GM19043 (cell line): ENCODE measurements around the gene PPP1R27.

Experiments
- ATAC-seq: cut with Tn5 transposase; IDR thresholded peaks from one replicate; pipeline ENCODE4 v1.9.1; 2021; ENCODE audit warnings: low read depth; ENCODE audit not compliant: unreplicated experiment

PPP1R27 gene

GRCh38 chr17:81807210-81807719 is 27.6 kb downstream of the PPP1R27 start:
- no peak for ATAC-seq

- ATAC-seq: no peak
Observed at GRCh38 chr17:81806461-81807209, 28.2 kb downstream of the PPP1R27 start.

DNA sequence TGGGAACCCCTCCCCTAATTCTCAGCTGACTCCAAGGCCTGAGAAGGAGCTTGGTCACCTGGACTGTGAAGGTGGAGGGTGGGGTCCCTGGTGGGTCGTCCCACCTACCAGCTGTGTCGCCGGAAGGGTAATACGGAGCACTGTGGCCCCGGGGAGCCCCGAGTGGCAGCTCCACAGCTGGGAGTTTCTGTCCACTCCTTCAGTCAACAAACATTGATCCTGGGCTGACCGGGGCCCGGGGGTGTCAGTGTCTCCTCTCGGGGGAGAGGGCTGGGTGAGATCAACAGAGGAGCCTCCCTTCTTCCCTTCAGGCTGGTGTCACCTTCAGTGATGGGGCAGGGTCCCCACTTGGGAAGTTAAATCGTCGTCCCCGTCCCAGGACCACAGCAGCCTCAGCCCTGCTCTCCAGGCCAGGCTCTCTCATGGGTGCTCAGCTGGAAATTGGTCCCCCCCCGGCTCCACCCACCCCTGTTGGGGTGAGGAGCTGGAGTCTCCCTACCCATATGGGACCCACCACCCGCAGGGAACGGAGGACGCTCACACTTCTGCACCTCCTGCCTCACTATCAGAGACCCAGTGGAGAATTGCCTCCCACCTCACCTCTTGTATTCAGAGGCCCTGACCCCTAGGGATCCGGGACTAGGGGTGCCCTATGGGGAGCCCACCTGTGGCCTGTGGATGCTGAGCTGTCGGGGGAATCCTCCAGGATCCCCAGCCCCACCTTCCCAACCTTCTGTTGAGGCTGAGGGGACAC is 29.0 kb downstream of the PPP1R27 start:
- no peak for ATAC-seq

DNA sequence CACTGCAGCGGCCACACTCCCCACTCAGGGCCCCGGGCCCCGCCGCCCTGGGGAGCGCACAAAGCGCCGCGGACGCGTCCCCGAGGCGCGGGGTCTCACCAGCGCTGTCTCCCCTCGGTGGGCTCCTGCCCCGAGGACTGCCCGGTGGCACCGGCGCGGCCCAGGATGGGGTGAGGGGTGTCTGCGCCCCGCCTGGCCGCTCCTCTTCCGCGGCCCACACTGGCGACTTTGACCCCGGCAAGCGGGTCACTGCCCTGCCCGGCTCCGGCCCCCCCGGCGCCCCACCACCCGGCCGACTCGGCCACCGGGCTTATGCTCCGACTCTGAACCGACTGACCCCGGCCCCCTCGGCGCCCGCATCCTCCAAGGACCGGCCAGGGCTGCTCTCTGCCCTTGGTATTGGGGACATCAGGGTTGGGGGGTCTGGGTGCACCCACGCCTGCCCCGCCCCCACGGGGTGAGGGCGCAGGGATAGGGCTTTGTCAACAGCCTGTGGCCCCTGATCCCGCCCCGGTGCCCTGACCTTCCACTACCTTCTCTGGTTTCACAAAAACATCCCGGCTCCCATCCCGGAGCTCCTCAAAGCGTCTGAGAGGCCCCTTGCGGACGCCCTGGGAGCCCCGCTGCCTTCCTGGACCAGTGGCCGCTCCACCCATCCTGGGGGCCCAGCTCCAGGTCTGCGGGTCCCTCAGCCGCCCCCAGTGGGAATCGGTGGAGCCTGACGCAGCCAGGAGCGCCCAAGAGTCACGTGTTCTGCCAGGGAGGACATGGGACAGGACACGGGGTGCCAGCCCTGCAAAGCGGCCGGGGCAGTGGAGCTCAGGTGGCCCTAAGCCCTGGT is 30.1 kb downstream of the PPP1R27 start:
- ATAC-seq: no peak

DNA sequence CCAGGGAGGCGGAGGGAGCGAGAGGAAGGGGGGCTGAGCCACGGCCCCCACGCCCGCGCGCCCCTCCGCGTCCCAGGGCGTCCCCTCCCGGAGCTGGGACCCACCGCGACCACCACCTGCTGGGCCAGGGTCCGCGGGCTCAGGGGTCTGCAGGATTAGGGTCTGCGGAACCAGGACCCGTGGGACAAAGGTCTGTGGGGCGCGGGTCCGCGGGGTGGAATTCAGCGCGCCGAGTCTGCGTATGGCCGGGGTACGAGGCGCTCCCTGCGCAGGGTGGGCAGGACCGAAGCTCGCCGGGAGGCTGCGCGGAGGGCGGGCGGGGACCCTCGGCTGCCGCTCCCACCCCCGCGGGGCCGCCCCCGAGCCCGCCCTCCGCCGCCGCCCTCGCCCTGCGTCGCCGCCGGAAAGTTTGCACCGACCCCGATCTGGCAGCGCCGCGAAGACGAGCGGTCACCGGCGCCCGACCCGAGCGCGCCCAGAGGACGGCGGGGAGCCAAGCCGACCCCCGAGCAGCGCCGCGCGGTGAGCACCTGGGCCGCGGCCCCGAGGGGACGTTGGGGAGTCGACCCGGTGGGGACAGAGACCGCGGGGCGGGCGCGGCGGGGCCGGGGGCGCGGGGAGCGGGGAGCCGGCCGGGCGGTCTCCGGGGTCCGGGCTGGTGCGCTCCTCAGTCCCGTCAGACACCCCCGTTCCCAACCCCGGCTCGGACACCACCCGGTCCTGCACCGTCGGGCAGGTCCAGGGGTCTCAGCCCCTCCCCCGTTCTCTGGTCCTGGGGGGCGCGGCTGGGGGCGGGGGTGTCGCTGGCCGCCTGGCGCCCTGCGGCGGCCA is 30.9 kb downstream of the PPP1R27 start, which contains the start of gene GCGR:
GCGR (plus strand) TSS at position 423 of the 831 bp plus-strand sequence. CDS start 4,869 bp downstream, outside the sequence.
- no peak for ATAC-seq

- no peak for ATAC-seq
Observed at GRCh38 chr17:81802856-81803643, 31.8 kb downstream of the PPP1R27 start.

DNA sequence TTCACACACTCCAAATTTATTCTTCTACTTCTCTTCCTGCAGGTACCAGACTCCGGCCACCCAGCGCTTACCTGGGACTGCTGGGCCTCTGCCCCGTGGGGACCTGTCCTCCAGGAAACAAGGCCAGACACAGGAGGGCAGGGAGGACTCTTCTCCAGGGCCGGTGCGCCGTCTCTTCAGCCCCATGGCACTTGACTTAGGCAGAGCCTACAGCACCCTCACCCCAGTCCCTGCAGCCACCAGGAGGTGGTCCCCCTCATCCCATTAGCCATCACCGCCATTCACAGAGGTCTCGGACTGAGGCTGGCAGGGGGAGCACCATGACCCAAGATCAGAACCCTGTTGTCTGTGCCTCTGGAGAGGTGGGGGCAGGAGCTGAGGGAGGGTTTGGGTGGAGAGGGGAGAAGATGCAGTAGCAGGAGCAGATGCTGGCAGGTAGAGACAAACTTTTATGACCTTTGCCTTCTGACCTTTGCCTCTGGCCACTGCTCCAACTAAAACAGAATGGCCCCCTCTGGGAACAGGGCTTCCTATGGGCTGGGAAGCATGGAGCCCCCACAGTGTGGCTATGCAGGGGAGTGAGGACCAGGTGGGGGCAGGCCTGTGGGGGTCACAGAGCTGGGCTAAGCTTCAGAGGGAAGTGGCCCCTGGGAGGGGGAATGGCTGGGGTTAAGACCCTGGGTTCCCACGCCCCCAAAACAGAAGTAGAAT is 32.6 kb downstream of the PPP1R27 start:
- no peak for ATAC-seq

GRCh38 chr17:81801327-81801726 is 33.5 kb downstream of the PPP1R27 start:
- ATAC-seq: no peak

DNA sequence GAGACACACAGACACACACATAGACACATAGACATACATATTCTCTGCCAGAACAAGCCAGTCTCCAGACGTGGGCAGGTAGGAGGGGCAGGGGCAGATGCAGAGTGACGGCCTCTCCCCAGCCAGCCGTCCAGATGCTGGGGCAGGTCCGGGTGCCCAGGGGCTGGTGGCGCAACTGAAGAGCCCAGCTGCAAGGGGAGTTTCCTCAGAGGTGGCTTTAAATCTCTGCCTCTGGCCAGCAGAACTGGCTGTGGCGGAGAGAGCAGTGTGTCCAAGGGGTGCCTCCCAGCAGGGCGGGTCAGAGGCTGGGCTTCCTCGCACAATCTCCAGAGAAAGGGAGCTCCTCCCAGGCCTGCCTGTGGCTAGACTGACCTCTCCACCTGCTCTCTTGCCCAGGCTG is 40.3 kb downstream of the PPP1R27 start:
- ATAC-seq: no peak

- no peak for ATAC-seq
Observed at GRCh38 chr17:81794074-81794476, 40.8 kb downstream of the PPP1R27 start.

DNA sequence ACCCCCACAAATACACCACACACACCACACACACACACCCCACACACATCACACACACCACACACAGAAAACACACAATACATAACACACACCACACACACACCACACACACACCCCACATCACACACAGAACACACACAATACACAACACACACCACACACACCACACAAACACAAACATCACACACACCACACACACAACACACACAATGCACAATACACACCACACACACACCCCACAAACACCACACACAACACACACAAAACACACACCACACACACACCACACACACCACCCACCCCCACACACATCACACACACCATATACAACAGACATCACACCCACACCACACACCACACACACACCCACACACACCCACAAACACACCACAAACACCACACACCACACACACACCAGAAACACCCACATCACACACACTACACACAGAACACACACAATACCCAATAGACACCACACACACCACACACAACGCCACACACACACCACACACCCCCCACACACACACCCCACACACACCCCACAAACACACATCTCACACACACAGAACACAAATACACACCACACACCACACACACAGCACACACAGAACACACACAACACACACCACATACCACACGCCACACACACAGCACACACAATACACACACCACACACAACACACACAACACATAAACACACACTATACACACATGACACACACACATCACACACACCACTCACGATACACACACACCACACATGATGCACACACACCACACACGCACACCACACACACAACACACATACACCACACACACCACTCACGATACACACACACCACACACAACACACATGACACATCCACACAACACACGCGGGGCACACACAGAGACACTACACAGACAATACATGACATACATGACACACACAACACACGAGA is 41.9 kb downstream of the PPP1R27 start:
- ATAC-seq: no peak
